GM21619 (cell line): Measurements from ENCODE around the gene ESR1.
"Not testable (repeated sequence)": the region's sequence is repeated elsewhere in the genome, so short reads cannot be mapped to it uniquely, and the experiment has no call there.

ENCODE experiments used
- ATAC-seq: cut with Tn5 transposase; IDR thresholded peaks from one replicate; pipeline ENCODE4 v1.9.1; 2021; ENCODE audit not compliant: unreplicated experiment

Gene ESR1

DNA sequence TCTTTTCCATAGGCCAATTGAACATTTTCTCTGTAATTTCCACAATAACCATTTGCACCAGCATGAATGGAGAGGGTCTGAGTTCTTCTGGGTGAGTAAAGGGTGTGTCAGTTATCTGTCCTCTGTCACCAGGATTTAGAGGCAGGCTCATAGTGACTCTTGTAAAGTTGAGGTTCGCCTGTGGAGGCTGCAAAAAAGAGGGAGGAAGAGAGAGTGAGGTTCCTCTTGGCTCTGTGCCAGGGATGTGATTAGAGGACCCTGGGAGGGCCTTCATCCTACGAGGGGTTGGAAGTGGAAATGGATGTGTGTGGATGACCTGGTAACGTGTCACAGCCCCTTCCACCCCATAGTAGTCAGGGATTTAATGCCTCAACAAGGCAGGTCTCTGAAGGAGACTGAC, 242.0 kb downstream of the ESR1 start:
- ATAC-seq: no peak

DNA sequence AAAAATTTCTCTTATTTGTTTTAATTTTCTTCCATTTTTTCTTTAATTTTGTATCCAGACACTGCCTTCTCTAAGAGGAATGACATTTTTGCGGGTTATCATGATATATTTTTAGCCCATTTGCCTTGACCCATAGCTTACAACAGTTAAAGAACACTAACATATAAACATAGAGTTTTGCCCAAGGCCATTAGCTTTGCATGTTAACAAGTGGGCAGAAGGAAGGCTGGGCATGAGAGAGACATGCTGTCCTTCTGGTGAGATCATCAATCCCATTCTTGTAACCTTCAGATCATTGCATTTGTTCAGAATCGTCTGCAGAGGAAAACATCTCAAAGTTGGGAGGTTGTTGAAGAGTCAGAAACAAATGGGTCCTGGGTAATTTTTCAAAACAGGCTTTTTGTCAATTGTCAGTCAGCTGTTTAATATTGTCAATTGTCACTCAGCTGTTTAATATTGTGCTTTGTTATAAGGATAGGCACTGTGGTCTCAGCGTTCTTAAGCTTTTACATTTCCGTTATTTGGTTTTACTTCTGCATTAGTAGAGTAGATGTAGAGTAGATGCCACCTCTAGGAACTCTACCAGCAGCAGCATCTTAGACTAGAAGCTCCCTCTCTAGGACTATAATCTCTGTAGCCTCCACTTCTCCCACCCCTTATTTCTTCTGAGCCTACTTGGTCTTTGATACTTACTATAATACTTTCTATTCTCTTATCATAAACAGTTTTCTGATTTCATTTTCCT, 243.1 kb downstream of the ESR1 start:
- no peak for ATAC-seq

DNA sequence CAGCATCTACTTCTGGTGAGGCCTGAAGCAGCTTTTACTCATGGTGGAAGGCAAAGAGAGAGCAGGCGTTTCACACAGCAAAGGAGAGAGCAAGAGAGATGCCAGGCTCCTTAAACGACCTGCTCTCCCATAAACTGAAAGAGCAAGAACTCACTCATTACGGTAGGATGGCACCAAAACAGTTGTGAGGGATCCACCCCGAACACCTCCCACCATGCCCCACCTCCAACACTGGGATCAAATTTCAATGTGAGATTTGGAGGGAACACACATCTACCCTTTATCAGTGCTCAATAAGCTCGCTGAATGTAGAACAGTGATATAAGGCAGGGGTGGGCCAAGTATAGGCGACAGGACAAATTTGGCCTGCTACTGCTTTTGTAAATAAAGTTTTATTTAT, 244.6 kb downstream of the ESR1 start:
- ATAC-seq: no peak

DNA sequence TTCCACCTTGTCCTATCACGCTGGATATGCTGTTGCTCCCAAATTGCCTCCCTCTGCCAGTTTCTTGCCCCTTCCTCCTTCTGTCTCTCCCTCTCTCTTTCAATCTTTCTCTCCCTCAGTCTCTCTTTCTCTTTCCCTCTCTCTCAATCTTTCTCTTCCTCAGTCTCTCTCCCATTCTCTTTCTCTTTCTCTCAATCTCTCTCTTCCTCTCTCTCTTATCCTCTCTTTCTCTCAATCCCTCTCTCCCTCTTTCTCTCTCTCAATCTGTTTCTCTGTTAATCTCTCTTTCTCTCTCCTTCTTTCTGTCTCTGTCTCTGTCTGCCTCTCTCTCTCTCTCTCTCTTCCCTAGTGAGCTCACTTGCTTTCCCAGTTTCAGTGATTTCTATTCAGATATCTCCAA, 245.8 kb downstream of the ESR1 start:
- no peak for ATAC-seq

DNA sequence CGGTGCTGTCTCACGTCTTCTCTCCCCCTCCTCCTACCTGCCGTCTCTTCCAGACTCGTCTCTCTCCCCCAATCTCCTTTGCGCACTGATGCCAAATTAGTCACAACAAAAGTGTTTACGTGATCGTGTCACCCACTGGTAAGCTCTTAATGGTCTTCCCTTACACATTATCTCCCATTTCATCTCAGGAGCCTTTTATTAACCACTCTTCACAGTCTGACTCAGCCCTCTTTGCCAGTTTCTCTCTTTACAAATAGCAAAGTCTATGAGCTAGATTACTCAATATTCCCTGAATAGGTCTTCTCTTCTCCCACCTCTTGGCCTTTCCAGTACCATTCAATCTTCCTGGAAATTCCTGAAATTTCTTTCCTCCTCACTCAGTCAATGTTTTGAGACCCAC, 247.0 kb downstream of the ESR1 start:
- ATAC-seq: no peak

DNA sequence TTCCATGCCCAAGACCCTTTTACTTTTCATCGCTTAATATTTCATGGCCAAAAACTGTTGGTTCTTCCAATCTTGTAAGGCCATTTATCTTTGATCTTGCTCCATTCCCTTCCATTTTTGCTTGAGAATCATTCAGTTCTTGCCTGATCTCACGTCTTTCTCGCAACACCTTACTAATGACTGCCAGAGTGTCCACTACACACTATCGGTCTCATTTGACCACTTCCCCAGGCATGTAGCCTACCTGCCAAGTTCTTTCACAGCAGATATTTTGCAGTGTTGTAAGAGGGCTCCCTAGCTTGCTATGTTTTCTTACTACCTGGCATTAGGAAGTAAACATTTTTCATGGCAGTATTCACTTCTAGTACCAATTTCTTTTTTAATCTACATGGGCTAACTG, 248.0 kb downstream of the ESR1 start:
- no peak for ATAC-seq

DNA sequence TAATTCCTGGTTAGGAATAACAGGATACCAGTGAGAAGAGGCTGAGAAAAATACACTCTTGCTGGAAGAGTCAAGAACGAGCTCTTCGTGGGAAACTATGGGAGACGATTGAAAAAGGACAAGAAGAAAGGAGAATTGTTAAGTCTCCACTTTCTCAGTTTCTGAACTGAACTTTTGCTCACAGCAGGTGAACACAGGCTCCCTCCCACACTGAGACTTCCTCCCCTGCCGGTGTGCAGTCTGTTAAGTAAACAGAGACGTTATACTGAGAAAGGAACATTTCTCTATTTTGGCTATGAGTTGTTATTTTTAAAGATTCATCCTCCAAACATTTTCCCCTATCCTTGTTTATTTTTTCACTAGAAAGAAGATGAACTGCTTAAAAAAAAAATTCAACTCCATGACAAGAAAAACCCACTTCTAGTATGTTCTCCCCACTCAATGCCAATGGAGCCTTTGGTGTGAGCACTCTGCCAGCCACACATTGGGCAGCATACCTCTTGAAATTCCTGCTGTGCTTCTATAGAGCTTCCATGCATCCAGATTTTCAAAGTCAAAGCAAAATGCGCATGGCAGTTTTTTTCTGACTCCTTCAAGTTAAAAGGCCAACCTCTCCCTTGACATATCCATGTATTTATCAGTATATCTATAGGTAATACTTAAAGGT, 250.5 kb downstream of the ESR1 start:
- no peak for ATAC-seq

DNA sequence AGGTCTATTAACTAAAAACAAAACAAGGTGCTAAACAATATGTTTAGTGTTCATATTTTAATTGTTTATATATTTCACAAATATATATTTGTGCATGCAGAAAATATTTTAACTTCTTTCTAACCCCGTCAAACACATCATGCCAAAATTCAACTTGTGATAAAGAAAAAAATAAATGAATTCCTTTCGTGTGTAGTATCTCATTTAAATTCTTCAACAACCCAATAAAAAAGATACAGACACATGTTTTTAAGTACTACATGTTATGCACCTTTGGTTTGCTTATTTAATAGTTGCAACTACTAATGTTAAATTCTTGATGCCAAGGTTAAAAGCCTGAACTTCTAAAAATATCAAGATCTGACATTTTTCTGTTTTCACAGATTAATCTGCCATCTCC, 252.4 kb downstream of the ESR1 start:
- no peak for ATAC-seq

DNA sequence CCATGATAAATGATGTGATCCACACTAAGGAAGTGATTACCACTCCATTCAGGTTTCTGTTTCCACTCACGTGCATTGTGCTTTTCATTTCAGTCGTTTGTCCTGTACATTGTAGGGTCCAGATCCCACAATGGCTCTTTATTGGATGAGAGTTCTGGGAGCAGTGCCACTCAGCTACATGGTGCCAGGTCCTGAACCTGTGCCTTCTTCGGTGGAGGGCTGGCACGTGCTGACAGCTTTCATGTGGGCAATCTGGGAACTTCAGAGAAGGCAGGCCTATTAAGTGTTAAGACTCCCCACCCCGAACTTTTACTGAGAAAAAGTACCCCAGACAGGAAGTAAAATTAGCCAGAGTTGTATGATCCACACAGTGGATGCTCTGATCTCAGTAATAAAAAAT, 255.0 kb downstream of the ESR1 start:
- no peak for ATAC-seq

DNA sequence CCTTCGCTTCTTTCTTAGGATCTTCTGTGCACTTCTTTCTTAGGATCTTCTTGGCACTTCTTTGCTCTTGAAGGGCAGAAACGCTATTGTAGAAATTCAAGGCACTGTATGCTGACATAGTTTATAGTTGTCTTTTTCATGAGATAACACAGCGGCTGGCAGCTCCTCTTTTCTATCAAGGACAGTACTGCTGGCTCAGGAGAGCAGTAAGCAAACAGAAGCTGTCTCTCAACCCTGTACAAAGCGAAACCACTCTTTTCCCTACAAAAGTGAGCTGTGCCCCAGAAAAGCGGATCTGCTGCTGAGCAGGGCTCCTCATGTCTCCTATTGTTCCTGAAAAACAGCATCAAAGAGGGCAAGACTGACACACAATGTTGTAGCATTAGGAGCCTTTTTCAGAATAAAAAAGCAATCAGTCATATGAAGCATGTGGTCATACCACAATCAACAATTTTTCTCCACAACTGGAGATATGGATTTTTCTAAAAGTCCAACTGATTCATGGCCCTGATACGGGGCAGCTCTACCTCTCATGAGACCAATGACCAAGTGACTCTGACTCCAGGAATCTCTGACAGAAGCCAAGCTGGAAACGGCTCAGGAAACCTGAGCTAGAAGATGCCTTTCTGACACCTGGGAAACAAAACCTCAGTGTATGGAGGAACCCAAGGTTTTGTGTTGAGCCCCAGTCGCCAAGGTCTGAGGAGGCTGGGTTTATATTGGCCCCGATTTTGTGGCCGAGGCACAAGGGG, 255.9 kb downstream of the ESR1 start:
- ATAC-seq: no peak

DNA sequence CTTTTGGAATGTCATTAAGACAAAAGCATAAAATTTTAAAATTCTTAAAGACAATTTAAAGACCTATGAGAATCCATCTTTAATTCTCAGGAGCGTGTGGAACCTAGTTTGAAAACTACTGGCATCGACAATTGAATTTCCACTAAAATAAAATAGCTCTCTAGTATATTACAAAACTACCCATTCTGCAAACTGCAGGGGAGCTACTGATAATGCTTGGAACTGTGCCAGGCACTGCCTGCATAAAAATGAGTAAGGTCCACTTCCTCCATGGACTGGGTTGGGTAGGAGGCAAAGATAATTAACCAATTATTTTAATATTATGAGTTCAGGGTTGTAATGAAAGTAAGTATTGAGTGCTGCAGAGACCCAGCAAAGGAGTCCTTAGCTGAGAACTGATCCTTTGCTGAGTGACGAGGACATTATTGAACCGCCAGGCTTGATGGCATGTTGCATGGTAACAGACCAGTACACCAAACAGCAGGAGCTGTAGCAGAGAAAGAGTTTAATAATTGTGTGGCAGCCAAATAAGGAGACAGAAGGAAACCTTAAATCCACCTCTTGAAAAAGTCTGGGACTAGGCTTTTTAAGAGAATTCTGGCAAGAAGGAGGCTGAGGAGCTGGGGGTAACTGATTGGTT, 261.3 kb downstream of the ESR1 start:
- ATAC-seq: no peak

DNA sequence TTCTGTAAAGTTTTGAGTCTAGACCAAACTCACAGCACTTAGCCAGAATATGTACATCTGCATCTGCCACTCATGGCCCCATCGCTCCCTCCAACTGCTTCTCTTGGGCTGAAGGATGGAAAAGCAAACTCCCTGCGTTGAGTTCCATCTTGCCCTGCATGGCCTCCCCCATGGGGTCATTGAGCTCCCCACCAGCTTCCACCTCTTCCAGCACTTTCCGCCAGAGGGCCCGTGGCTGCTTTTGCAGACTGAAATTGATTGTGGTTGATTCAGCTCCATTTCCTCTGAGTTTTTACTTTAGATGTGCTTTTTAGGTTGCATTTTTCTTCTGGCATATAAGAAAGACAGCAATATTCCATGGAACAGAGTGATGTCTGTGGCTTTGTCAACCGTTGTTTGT, 263.1 kb downstream of the ESR1 start:
- no peak for ATAC-seq

DNA sequence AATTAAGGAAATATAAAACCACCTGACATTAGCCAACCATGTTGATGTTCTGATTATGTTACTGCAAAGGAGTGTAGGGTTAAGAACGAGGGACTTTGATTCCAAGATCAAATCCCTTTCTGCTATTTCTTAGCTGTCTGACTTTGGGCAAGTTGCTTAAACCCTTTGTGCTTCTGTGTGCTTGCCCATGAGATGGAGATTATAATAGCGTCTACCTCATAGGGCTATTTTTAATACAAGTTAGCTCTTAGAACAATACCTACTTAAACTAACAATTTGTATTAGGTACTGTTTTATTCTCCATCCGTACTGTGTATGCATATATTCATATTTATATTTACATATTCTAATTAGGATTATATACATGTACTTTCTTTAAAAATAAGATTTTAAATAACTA, 263.8 kb downstream of the ESR1 start:
- ATAC-seq: no peak

DNA sequence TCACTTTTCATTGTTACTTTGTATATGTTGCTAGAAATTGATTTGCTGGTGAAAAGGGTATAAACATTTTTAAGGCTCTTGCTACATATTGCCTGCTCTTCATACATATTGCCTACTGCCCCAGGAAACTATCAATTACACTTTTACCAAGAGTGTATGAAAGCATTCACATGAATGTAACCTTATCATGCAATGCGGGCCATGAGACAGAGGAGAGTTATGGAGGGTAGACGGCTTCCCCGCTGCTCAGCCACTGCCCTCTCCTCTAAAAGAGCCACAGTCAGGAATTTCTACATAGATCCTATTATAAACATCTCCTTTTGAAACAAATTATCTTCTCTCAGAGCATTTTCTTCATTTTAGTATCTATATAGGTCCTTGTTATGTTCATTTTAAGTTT, 264.4 kb downstream of the ESR1 start:
- no peak for ATAC-seq

DNA sequence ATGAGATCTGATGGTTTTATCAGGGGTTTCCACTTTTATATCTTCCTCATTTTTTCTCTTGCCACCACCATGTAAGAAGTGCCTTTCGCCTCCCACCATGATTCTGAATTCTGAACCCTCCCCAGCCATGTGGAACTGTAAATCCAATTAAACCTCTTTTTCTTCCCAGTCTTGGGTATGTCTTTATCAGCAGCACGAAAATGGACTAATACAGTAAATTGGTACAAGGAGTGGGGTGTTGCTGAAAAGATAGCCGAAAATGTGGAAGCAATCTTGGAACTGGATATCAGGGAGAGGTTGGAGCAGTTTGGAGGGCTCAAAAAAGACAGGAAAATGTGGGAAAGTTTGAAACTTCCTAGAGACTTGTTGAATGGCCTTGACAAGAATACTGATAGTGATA, 268.8 kb downstream of the ESR1 start:
- not testable (repeated sequence) for ATAC-seq

DNA sequence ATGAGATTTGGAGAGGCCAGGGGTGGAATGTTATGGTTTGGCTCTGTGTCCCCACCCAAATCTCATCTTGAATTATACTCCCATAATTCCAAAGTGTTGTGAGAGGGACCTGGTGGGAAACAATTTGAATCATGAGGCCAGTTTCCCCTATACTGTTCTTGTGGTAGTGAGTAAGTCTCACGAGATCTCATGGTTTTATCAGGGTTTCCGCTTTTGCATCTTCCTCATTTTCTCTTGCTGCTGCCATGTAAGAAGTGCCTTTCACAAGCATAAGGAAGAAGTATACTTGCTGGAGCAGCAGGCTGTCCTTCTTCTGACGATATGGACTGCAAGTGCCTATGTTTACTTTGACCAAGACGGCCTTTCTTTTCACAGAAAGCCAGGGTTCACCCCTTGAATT, 270.5 kb downstream of the ESR1 start:
- ATAC-seq: no peak

DNA sequence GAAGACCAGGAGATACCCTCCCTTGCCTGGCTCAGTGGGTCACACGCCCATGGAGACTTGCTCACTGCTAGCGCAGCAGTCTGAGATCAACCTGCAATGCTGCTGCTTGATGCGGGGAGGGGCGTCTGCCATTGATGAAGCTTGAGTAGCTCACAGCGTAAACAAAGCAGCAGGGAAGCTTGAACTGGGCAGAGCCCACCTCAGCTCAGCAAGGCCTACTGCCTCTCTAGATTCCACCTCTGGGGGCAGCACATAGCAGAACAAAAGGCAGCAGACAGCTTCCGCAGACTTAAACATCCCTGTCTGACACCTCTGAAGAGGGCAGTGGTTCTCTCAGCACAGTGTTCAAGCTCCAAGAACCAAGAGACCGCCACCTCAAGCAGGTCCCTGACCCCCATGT, 271.3 kb downstream of the ESR1 start:
- ATAC-seq: no peak

DNA sequence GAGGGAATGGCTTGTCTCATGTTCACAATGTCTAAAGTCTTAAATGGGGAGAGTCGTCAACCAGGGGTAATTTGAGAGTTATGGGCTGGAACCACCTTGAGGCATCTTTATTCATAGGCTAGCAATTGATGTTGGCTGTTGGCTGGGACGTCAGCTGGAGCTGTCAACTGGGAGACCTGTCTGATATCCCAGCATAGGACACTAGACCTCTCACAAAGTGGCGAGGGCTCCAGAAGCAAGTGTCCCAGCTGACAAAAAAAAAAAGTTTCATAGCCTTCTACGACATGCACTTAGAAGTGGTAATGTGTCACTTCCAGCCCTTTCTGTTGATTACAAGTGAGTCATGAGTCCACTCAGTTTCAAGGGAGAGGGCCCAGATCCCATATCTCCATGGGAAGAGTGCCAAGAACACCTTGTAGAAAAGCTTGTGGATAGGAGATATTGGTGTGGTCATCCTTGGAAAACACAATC, 278.0 kb downstream of the ESR1 start:
- no peak for ATAC-seq

DNA sequence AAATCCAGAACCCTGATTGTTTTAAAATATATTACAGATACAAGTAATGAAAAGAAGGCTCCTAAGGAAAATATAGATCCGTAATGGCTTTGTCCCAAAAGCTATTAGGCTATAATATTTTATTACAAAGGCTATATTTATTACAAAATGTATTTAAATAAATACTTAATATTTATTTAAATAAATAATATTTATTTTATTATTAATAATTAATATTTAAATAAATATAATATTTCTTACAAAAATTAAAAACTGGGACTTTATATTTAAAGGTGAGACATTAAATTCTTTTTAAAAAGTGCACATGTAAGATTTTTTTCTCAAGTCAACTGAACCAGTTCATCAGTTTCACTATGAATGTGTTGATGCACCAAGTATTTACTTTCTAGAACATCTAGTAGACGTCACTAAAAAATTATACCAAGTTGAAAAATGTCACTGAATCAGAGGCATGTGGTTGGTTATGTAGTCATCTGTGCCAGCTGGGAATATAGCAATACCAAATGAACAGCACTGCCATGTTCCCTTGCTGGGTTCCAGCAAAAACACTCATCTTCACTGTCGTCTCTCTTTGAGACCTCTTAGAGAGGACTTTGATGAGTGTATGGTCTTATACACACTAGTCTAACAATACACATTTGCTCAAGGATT, 278.9 kb downstream of the ESR1 start:
- no peak for ATAC-seq

DNA sequence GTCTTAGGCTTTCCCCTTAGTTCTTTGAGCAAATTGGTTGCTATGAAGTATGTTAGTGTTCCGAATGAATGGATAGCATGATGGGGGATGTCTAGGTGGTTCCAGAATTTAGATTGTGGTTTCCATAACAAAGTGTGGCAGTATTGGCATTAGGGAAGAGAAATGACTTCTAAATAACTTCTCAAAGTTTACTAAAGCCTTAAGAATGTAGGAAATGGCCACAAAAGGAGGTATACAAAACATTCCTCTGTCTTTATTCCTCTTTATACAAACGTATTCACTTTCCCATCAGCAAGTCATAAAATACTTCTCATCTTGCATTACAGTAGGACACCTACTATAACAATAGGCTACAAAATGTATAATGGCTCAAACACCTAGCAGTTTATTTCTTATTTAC, 279.6 kb downstream of the ESR1 start:
- ATAC-seq: no peak

DNA sequence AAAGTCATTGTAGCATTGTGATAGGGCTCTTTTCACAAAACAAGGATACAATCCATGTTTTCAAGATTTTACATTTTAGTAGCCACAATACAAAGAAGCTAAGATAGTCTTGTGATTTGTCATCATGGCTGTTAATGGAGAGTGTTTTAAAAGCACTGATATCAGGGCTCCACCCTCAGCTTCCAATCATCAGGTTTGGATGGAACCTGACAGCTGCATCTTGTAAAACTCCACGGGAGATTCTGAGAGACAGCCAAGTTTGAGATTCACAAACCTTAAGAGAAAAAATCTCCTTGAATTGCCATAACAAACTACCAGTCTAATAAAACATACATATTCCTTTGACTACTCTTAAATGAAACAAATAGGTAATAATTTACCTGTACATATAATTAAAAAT, 280.2 kb downstream of the ESR1 start:
- no peak for ATAC-seq
